ENCODE data around the gene TRIM51. TPM values are rescaled to one million over a fixed set of nuclear protein-coding genes. Genes with fewer than 3 reads are reported as not detected.

TRIM51 gene, protein sequence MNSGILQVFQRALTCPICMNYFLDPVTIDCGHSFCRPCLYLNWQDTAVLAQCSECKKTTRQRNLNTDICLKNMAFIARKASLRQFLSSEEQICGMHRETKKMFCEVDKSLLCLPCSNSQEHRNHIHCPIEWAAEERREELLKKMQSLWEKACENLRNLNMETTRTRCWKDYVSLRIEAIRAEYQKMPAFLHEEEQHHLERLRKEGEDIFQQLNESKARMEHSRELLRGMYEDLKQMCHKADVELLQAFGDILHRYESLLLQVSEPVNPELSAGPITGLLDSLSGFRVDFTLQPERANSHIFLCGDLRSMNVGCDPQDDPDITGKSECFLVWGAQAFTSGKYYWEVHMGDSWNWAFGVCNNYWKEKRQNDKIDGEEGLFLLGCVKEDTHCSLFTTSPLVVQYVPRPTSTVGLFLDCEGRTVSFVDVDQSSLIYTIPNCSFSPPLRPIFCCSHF
- total RNA-seq = not detected in 2 replicates

DNA sequence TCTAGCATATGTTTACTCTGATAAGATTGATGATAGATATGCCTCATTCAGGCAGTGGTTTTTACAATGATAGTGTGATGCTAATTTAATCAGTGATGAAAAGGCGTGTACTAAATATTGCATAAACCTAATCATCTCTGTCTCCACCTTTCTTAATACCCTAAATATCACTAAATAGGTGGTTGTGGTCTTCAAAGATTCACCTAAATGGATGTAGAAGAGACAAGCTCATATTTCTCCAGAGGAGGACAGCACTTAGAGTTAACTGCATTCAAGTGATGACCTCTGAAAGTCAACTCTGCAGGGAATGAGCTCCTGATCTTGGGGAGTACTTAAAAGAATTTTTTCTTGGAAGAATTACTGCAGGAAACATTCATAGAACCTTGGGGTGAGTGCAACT, at the start of gene TRIM51:
Gene TRIM51 (plus strand): TSS at position 301 of the 400 bp plus-strand sequence. CDS start 2,132 bp downstream, outside the sequence.

DNA sequence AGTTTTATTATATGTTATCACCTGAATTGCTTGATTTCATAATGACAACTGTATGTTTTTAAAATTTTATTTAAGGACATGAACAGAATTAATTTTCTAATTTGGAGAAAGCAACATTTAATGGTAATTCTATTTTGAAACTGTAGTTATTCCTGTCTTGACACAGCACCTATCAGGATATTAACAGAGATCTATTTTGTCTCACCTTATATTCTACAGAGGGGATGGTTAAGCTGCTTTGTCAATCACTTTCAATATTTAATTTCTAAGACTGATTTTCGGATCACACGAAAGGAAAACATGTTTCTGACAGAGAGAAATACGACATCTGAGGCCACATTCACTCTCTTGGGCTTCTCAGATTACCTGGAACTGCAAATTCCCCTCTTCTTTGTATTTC, 44.6 kb upstream of the TRIM51 start, which contains the start of gene OR5D16:
Gene OR5D16 (plus strand): TSS at position 301 of the 400 bp plus-strand sequence. CDS start 0 bp downstream, at position 301.

DNA sequence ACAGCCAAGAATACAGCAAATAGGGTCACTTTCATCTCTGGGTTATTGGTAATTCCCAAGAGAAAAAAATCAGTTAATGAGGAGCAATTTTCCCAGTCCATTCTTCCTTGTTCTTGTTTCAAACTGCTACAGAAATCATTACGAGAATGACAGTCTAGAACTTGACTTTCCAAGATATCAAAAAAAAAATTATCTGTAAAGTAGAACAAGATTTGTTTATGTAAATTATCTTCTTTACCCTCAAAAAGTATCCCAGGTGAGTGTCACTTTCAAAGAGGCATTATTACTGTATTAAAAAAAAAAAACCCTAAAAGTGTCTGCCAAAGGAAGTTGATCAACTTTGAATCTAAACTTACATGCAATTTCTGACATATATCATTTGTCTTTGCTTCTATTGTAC, 31.4 kb downstream of the TRIM51 start, which contains the start of gene OR5W2:
Gene OR5W2 (minus strand): TSS at position 101 of the 400 bp plus-strand sequence. CDS start 0 bp downstream, at position 101.

DNA sequence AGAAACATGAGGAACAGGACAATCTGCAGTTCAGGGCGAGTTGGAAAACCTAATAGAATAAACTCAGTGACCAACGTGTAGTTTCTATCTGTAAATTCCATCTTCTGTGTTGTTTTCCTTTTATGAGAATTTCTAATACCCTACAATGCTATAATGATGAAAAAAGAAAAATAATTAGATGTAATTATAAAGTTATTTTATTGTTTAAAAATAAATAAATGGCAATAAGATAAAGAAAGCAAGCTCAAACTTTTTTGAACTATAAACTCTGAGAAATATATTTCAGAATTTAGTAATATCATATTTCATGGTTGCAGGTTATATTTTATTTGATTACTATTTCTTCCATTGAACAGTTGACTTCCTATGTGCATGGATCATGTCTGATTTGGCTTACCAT, 53.2 kb downstream of the TRIM51 start, which contains the start of gene OR5I1:
Gene OR5I1 (minus strand): TSS at position 101 of the 400 bp plus-strand sequence. CDS start 0 bp downstream, at position 101.

Other genes with a start within 250 kb of the TRIM51 start
- not detected in 2 replicates for gene OR4P4, start 248.2 kb upstream of the TRIM51 start, total RNA-seq
- not detected in 2 replicates for gene OR4S2, start 235.0 kb upstream of the TRIM51 start, total RNA-seq
- not detected in 2 replicates for gene OR4C6, start 221.1 kb upstream of the TRIM51 start, total RNA-seq
- not detected in 2 replicates for gene OR5D13, start 109.9 kb upstream of the TRIM51 start, total RNA-seq
- not detected in 2 replicates for gene OR5D14, start 87.7 kb upstream of the TRIM51 start, total RNA-seq
- not detected in 2 replicates for gene OR5L1, start 71.9 kb upstream of the TRIM51 start, total RNA-seq
- gene OR5D18, start 63.7 kb upstream of the TRIM51 start, total RNA-seq = not detected in 2 replicates
- gene OR5L2, start 56.1 kb upstream of the TRIM51 start, total RNA-seq = not detected in 2 replicates
- not detected in 2 replicates for gene OR5D16, start 44.5 kb upstream of the TRIM51 start, total RNA-seq
- not detected in 2 replicates for gene OR5W2, start 31.3 kb downstream of the TRIM51 start, total RNA-seq
- gene OR5I1, start 53.1 kb downstream of the TRIM51 start, total RNA-seq = not detected in 2 replicates
- not detected in 2 replicates for gene OR10AG1, start 86.6 kb downstream of the TRIM51 start, total RNA-seq
- gene OR5F1, start 111.3 kb downstream of the TRIM51 start, total RNA-seq = not detected in 2 replicates
- gene OR5AS1, start 144.4 kb downstream of the TRIM51 start, total RNA-seq = not detected in 2 replicates
- gene OR8I2, start 210.0 kb downstream of the TRIM51 start, total RNA-seq = not detected in 2 replicates
- not detected in 2 replicates for gene OR8H2, start 220.4 kb downstream of the TRIM51 start, total RNA-seq
- not detected in 2 replicates for gene OR8H3, start 239.1 kb downstream of the TRIM51 start, total RNA-seq